ENCODE data around the gene PADI1. TPM values are rescaled to one million over a fixed set of nuclear protein-coding genes. Genes with fewer than 3 reads are reported as not detected.

The PADI1 gene
- total and polyA plus RNA-seq, 2 of the 8 experiments (the other 6 are each of a cell fraction or from before 2014, with no cell fraction given) = 0.20 to 0.30 TPM

GRCh38 chr1:17237561-17237903 lies 32.6 kb downstream of the PADI1 start:
- Histone ChIP-seq H2AK5ac (ENCODE audit: low read depth, low read length) (no peak overlapping the region), H2BK120ac (replicated peaks; ENCODE audit: low read depth, low read length) (peak overlapping the region; percentile 16), H3K27me3 (replicated peaks in 1 of 4; ENCODE audit: control insufficient read depth in 3 of 4, extremely low read depth in 1 of 4, insufficient read depth in 3 of 4, low read length in 3 of 4) (no peaks in the 10 kb centered on the region; a peak in 1 of 7 replicates), H4K91ac (replicated peaks; ENCODE audit: insufficient read length, low read length) (peak overlapping the region; percentile 46), H3K36me3 (ENCODE audit: control insufficient read depth in 2 of 4, insufficient read depth in 4 of 4, low read length in 3 of 4) (no peaks in the 10 kb centered on the region), H3K9ac (replicated peaks in 1 of 4; ENCODE audit: extremely low read depth in 1 of 4, low read depth in 3 of 4, low read length in 3 of 4) (no peak overlapping the region), H3K18ac (ENCODE audit: extremely low read depth, low read length) (no peak overlapping the region), H3K23me2 (ENCODE audit: low read depth, low read length) (no peaks in the 10 kb centered on the region), H2AFZ (ENCODE audit: low read length) (0 out of 2 replicates have a peak overlapping the region, but pooled peaks have one; percentile 65), H3K79me2 (ENCODE audit: control insufficient read depth in 1 of 2, insufficient read depth in 2 of 2, low read length in 2 of 2) (no peaks in the 10 kb centered on the region), H4K8ac (ENCODE audit: extremely low read depth, insufficient read depth, low read length) (no peak overlapping the region), H3K4me1 (replicated peaks in 1 of 4; ENCODE audit: control insufficient read depth in 3 of 4, insufficient read depth in 4 of 4, low read length in 3 of 4) (peaks cover 0 to 5% (median 0%) of the 10 kb centered on the region in 4 experiments; a peak in 4 of 7 replicates), H3K4me2 (ENCODE audit: insufficient read depth in 1 of 2, low read depth in 2 of 2, low read length in 2 of 2) (peak overlapping the region in 1 of 2 experiments; percentile 31; a peak in 1 of 4 replicates), H3K4me3 (ENCODE audit: extremely low read depth in 1 of 4, insufficient read depth in 2 of 4, low read depth in 3 of 4, low read length in 4 of 4) (no peak overlapping the region), H3K56ac (replicated peaks; ENCODE audit: insufficient read length, low read depth, low read length) (no peak overlapping the region), H4K5ac (ENCODE audit: insufficient read length, low read depth, low read length) (no peak overlapping the region), H3K14ac (ENCODE audit: insufficient read length) (no peak overlapping the region), H3K4ac (replicated peaks; ENCODE audit: insufficient read length, low read depth, low read length) (no peak overlapping the region), H3K9me3 (ENCODE audit: insufficient read depth in 2 of 2, low read depth in 1 of 2, low read length in 1 of 2) (no peaks in the 10 kb centered on the region), H3K23ac (ENCODE audit: insufficient read length) (no peak overlapping the region), H4K20me1 (replicated peaks in 1 of 2; ENCODE audit: control insufficient read depth in 1 of 2, insufficient read depth in 2 of 2, low read length in 2 of 2) (no peaks in the 10 kb centered on the region), H2BK12ac (ENCODE audit: low read depth, low read length) (peak overlapping the region; percentile 91; the same call in 1 of the 2 replicates), H3K79me1 (ENCODE audit: low read depth, low read length) (no peaks in the 10 kb centered on the region), H2BK15ac (ENCODE audit: low read length) (peak overlapping the region; percentile 25; the same call in 1 of the 2 replicates), H2BK20ac (ENCODE audit: low read length) (no peak overlapping the region; the same call in 1 of the 2 replicates), H2BK5ac (ENCODE audit: low read depth, low read length) (peak overlapping the region; percentile 62; the same call in 1 of the 2 replicates), H3K27ac (ENCODE audit: low read depth, low read length) (no peak overlapping the region)
- CTCF ChIA-PET (ENCODE audit: partially characterized antibody) = interaction anchor here (0.6 to 11.9 kb wide), 41 partner anchors 9 to 179 kb away, joined by 3 to 339 read pairs (median 6); partner anchors contain the start of genes PADI1, PADI2, PADI3 and PADI6
- 79% methylated on average over 4 of the region's 4 CpGs; no CpG with 5 or more reads in 1 of the 2 experiments for WGBS, 2 experiments (ENCODE audit: extremely low coverage in 1 of 2, insufficient coverage in 1 of 2, insufficient read length in 1 of 2, insufficient replicate concordance in 2 of 2, low coverage in 1 of 2, low lambda C conversion rate in 2 of 2, missing lambda C conversion rate in 1 of 2)
- no peak for DNase-seq (ENCODE audit: low read depth in 1 of 2, low spot score in 2 of 2)
- POLR2A ChIA-PET (ENCODE audit: partially characterized antibody) = interaction anchor here (1.2 kb wide), 2 partner anchors 15 to 117 kb away, joined by 3 read pairs; no protein-coding TSS in a partner anchor
- no peak for FAIRE-seq
- TF ChIP-seq JUND (IDR thresholded peaks at IDR 0.05; ENCODE audit: low read length) (no peak), GABPA (IDR thresholded peaks at IDR 0.05; ENCODE audit: borderline replicate concordance, insufficient read depth, low read length) (no peak), HDAC6 (IDR thresholded peaks at IDR 0.05; ENCODE audit: low read depth, low read length) (no peak), RXRA (IDR thresholded peaks at IDR 0.05; ENCODE audit: insufficient read depth, low read depth, low read length) (no peak)
